Mammary epithelial cell (primary cell): ENCODE results near the gene SEMA3G.

ENCODE experiments used
- EZH2 ChIP-seq: IDR thresholded peaks from 2 replicates; pipeline ENCODE4 v1.6.1; 2012; ENCODE audit warnings: low read length, inconsistent platforms, borderline replicate concordance
- TF ChIP-seq, protein P1 (sequence below), 2 donors: IDR thresholded peaks in 1 of 2; conservative IDR thresholded peaks in 1 of 2; 2 replicates each; pipeline ENCODE4 v1.5.1; 2011 to 2012; ENCODE audit warnings: inconsistent platforms in 2 of 2, low read length in 2 of 2, mild to moderate bottlenecking in 2 of 2, control low read depth in 1 of 2, low read depth in 1 of 2; ENCODE audit not compliant: insufficient read depth in 1 of 2; ENCODE audit errors: extremely low read depth in 1 of 2

DNA sequence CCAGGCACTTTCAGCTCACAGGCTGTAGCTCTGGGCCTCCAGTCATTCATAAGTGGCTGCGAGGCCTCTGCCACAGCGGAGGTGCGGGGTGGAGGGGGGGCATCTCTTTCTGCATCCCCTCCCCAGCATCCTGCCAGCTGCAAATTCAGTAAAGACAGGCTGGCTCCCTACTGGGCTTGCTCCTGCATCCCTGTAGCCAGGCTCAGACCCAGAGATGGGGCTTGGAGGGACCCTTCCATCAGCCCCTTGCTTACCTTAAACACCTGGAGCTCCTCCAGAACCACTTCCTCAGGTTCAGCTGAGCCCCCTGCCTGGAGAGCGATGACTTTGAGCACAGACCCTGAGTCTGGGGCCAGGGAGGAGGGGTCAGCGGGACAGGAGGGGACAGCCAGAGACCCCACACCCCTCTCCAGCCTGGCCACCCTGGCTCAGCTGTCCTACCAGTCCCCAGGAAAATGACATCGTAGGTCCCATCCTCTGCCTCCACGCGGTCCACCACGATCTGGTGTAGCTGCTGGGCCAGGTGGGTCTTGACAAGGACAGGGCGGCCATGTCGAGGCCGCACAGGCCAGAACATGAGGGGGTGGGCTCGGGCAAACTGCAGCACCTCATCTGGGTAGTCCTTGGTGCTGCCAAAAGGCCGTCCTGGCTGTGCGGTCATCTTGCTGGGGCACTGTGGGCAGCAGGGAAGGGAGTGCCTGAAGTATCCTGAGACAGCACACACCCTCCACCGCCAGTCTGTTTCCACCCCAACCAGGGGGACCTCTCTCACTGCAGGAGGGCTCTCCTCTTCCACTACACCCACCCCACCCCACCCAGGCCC, 5.3 kb downstream of the SEMA3G start:
- TF ChIP-seq, protein P1, sequence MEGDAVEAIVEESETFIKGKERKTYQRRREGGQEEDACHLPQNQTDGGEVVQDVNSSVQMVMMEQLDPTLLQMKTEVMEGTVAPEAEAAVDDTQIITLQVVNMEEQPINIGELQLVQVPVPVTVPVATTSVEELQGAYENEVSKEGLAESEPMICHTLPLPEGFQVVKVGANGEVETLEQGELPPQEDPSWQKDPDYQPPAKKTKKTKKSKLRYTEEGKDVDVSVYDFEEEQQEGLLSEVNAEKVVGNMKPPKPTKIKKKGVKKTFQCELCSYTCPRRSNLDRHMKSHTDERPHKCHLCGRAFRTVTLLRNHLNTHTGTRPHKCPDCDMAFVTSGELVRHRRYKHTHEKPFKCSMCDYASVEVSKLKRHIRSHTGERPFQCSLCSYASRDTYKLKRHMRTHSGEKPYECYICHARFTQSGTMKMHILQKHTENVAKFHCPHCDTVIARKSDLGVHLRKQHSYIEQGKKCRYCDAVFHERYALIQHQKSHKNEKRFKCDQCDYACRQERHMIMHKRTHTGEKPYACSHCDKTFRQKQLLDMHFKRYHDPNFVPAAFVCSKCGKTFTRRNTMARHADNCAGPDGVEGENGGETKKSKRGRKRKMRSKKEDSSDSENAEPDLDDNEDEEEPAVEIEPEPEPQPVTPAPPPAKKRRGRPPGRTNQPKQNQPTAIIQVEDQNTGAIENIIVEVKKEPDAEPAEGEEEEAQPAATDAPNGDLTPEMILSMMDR (conservative IDR thresholded peaks at IDR 0.05 in 1 of 2, IDR thresholded peaks at IDR 0.05 in 1 of 2; ENCODE audit: extremely low read depth in 1 of 2, insufficient read depth in 1 of 2, low read depth in 1 of 2, low read length in 2 of 2): no peak
- TF ChIP-seq EZH2: no peak
